Mammary epithelial cell (primary cell): ENCODE measurements around the gene CHRM2.

Experiments used
- EZH2 ChIP-seq: IDR thresholded peaks from 2 replicates; pipeline ENCODE4 v1.6.1; 2012; ENCODE audit warnings: low read length, inconsistent platforms, borderline replicate concordance
- TF ChIP-seq, protein P1 (sequence below), 2 donors: IDR thresholded peaks in 1 of 2; conservative IDR thresholded peaks in 1 of 2; 2 replicates each; pipeline ENCODE4 v1.5.1; 2011 to 2012; ENCODE audit warnings: inconsistent platforms in 2 of 2, low read length in 2 of 2, mild to moderate bottlenecking in 2 of 2, control low read depth in 1 of 2, low read depth in 1 of 2; ENCODE audit not compliant: insufficient read depth in 1 of 2; ENCODE audit errors: extremely low read depth in 1 of 2

DNA sequence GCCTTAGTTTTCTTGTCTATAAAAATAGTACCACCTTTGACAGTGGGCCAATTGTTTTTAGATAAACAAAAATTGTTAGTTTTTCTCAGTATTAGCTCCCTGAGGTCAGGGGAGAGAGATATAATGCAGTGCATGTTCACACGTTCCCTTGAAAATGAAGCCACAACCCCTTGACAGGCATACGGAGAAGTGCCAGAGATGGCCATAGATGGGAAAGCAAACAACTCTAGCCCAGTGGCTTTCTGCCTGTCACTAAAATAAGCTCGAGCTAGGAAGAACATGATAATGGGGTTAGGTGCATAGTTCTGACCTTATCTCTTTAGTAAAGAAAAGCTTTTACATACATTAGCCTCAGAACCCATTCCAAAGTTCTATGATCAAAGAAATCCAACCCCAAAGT is 124.9 kb downstream of the CHRM2 start:
- TF ChIP-seq, protein P1, sequence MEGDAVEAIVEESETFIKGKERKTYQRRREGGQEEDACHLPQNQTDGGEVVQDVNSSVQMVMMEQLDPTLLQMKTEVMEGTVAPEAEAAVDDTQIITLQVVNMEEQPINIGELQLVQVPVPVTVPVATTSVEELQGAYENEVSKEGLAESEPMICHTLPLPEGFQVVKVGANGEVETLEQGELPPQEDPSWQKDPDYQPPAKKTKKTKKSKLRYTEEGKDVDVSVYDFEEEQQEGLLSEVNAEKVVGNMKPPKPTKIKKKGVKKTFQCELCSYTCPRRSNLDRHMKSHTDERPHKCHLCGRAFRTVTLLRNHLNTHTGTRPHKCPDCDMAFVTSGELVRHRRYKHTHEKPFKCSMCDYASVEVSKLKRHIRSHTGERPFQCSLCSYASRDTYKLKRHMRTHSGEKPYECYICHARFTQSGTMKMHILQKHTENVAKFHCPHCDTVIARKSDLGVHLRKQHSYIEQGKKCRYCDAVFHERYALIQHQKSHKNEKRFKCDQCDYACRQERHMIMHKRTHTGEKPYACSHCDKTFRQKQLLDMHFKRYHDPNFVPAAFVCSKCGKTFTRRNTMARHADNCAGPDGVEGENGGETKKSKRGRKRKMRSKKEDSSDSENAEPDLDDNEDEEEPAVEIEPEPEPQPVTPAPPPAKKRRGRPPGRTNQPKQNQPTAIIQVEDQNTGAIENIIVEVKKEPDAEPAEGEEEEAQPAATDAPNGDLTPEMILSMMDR (conservative IDR thresholded peaks at IDR 0.05 in 1 of 2, IDR thresholded peaks at IDR 0.05 in 1 of 2; ENCODE audit: extremely low read depth in 1 of 2, insufficient read depth in 1 of 2, low read depth in 1 of 2, low read length in 2 of 2), result no peak
- no peak for TF ChIP-seq EZH2
